ENCODE measurements around the gene TRIM21. TPM values are rescaled to one million over a fixed set of nuclear protein-coding genes. Genes with fewer than 3 reads are reported as not detected.

Gene TRIM21
- total RNA-seq, 6 experiments from 2014 or later: 11.1 to 23.1 (median 18.9) TPM

Other genes starting within 250 kb of the TRIM21 start
- gene OR52B4, start 25.3 kb downstream of the TRIM21 start, total RNA-seq (2021; fragmentation: NEBNext Ultra II Directional; extraction: Animal tissue kit (Norgen Biotek cat#: 25700)): not detected
- gene OR52K2, start 55.6 kb upstream of the TRIM21 start, total RNA-seq (2021; fragmentation: NEBNext Ultra II Directional; extraction: Animal tissue kit (Norgen Biotek cat#: 25700)): not detected
- not detected for gene OR52K1, start 88.9 kb upstream of the TRIM21 start, total RNA-seq (2021; fragmentation: NEBNext Ultra II Directional; extraction: Animal tissue kit (Norgen Biotek cat#: 25700))
- not detected for gene OR52M1, start 151.5 kb upstream of the TRIM21 start, total RNA-seq (2021; fragmentation: NEBNext Ultra II Directional; extraction: Animal tissue kit (Norgen Biotek cat#: 25700))
- gene OR52I2, start 188.0 kb upstream of the TRIM21 start, total RNA-seq (2021; fragmentation: NEBNext Ultra II Directional; extraction: Animal tissue kit (Norgen Biotek cat#: 25700)): not detected
- not detected for gene OR52I1, start 200.3 kb upstream of the TRIM21 start, total RNA-seq (2021; fragmentation: NEBNext Ultra II Directional; extraction: Animal tissue kit (Norgen Biotek cat#: 25700))
- gene TRIM68, start 214.5 kb upstream of the TRIM21 start, total RNA-seq (2021; fragmentation: NEBNext Ultra II Directional; extraction: Animal tissue kit (Norgen Biotek cat#: 25700)): 1 to 10 TPM; 6.4 to 10.0 (median 8.6) TPM
- gene OR51D1, start 243.8 kb upstream of the TRIM21 start, total RNA-seq (2021; fragmentation: NEBNext Ultra II Directional; extraction: Animal tissue kit (Norgen Biotek cat#: 25700)): not detected